ENCODE results near the gene CABYR.

- TF ChIP-seq CTCF (IDR thresholded peaks at IDR 0.05) (no peak), POLR2A (IDR thresholded peaks at IDR 0.05) (no peak)
Observed at GRCh38 chr18:24195296-24196053, 56.6 kb downstream of the CABYR start.

Measured in breast epithelium (tissue), 3 donors.